DMS114 treated with DMSO at 0.1 percent for 48 hours (cell line): Measurements from ENCODE around the gene SPOCD1.
"Not testable (repeated sequence)": the region's sequence is repeated elsewhere in the genome, so short reads cannot be mapped to it uniquely, and the experiment has no call there.

Experiments
- DNase-seq: peaks from one replicate; lab custom pipeline; 2025; ENCODE audit not compliant: unreplicated experiment; lab: John Stamatoyannopoulos, UW

The SPOCD1 gene

DNA sequence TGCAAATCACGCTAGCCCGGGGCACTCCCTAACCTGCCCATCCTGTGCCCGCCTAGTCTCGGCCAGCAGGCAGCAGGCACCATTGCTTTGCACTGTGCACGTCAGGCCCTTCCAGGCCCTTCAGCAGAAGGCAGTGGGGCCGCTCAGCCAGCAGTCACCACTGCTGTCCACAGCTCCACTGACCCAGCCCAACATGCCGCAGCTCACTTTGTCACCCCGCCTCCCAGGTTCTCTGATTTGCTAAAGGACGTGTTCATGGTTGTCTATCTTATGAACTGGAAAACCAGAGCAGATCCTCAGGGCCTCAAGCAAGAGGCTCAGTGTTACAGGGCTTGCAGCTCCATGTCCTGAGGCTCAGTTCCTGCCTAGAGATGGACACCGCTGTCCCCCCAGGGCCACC lies 14.2 kb upstream of the SPOCD1 start:
- no peak for DNase-seq

DNA sequence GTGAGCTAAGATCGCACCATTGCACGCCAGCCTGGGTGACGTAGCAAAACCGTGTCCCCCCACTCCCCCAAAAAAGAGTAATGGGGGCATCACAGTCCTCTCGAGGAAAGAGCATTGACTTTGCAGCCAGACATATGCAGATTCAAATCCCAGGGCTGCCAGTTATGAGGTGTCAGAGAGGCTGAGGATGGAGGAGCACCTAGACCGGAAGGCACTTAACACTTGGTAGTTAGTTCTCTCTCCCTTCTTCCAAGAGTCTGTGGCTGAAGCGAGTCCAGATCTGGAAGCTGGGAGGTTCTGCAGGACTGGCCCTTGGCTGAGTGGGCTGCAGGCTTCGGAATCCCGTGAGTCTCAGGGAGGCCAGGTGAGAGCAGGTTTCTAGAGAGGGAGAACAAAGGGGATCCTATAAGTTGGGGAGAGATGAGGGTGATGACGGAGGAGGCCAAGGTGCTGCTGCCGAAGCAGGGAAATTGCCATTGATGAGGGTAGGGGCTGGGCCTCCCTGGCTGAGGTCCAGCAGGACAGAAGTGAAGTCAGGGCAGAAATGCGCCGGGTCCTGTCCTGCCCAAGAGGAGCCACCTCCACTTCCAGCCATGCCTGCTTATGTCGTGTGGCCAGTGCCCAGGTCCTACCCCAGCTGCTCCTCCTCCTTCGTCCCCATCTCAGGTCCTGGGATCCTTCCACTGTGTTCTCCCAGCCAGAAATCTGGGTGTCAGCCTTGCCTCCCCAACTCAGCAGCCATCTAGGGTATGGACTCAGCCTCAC lies 13.3 kb upstream of the SPOCD1 start:
- DNase-seq, result no peak

DNA sequence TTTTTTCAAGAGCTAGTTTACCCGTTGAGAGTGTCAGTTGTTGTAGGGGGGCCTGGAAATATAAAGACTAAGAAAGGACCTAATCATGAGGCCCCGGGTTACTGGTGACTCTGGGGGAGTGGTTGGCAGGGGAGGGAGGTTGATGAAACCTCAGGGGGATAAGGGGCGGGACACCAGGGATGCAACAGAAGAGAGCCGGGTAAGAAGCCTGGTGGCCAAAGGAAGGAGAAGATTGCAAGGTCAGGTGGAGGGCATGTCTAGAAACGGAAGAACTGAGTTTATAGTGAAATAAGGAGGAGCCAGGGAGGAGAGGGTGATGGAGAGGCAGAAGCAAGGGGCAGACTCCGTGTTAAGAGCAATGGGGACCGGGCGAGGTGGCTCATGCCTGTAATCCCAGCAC lies 12.5 kb upstream of the SPOCD1 start:
- no peak for DNase-seq

DNA sequence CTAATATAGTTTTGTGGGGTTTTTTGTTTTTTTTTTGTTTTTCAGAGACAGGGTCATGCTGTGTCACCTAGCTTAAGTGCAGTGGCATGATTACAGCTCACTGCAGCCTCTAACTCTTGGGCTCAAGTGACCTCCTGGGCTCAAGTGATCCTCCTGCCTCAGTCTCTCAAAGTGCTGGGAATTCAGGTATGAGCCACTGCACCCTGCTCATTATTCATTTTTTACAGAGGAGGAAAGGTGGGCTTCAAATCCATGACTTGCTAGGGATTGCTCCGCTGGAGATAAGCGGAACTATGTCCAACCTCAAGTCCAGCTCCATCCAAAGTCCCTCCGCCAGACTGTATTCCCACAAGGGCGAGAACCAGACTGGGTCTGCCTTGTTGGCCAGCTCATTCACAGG lies 8.0 kb upstream of the SPOCD1 start:
- DNase-seq, result no peak

DNA sequence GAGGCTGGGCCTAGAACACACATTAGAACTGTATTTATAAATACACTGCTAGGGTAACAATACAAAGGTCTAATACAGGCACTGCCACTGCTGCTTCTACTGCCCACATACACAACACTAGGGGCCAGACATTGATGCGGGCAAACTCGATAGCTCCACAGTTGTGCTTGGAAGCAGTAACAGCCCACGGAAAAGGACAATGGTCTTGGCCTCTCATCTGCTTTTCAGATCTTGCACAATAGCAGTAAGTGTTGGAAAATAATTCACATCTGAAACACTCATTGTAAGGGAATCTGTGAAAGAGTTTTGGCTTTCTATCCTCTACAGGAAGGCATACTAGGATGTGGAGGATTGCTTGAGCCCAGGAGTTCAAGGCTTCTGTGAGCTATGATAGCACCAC lies 6.9 kb upstream of the SPOCD1 start:
- no peak for DNase-seq

DNA sequence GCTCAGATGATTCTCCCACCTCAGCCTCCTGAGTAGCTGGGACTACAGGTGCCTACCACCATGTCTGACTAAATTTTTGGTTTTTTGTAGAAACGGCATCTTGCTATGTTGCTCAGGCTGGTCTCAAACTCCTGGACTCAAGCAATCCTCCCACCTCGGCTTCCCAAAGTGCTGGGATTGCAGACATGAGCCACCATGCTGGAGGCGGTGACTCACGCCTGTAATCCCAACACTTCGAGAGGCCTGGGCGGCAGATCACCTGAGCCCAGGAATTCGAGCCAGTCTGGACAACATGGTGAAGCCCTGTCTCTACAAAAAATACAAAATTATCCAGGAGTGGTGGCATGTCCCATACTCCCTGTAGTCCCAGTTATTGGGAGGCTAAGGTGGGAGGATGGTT lies 4.4 kb upstream of the SPOCD1 start:
- not testable (repeated sequence) for DNase-seq

DNA sequence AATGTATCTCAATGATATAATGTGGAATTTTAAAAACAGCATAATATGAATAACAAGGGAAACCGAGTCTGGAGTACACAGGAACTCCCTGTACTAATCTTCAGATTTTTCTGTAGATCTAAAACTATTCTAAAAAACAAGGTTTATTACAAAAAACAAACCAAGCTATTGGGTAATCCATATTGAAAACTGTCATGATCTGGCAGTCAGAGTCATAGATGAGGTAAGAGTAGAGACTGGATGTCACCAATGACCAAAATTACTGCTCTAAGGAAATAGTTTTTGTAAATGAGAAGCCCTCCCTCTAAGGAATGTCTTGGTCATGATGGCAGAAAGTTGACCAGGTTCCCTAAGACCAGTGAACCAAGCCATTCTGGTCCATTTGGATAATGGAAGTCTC lies 2.4 kb upstream of the SPOCD1 start:
- DNase-seq, result no peak

DNA sequence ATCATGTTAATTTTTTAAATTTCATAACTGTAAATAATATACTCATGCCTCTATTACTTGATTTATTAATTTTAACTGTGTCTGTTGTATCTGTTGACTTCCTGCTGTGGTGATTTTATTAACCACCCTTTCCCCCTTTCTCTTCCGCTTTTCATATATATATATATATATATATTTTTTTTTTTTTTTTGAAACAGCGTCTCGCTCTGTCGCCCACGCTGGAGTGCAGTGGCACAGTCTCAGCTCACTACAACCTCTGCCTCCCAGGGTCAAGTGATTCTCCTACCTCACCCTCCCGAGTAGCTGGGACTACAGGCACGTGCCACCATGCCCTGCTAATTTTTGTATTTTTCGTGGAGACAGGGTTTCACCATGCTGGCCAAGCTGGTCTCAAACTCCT lies 1.1 kb upstream of the SPOCD1 start:
- not testable (repeated sequence) for DNase-seq

DNA sequence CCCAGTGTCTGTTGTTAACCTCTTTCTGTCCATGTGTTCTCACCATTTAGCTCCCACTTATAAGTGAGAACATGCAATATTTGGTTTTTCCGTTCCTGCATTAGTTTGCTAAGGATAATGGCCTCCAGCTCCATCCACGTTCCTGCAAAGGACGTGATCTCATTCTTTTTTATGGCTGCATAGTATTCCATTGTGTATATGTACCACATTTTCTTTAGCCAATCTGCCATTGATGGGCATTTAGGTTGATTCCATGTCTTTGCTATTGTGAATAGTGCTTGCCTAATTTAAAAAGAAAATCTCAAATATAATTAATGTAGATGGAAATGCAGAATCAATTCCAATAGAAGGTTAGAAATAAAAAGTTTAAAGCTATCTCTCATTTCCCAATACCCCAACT lies 679 bp upstream of the SPOCD1 start:
- DNase-seq, result not testable (repeated sequence)

DNA sequence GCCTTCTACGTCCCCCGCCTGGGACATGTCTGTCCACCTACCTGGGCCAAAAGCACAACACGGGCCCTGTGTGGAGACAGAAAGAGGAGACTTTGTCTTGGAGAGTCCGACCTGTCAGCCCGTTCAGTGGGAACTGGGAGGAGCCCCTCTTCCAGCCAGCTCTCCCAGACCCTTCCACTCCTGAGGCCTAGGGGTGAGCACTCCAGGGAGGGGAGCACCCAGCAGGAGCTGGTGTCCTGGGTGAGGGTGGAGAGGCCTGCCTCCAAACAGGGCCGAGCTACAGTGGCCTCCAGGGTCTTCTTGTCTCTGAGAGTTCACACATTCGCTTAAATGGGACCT lies 546 bp downstream of the SPOCD1 start:
- no peak for DNase-seq

DNA sequence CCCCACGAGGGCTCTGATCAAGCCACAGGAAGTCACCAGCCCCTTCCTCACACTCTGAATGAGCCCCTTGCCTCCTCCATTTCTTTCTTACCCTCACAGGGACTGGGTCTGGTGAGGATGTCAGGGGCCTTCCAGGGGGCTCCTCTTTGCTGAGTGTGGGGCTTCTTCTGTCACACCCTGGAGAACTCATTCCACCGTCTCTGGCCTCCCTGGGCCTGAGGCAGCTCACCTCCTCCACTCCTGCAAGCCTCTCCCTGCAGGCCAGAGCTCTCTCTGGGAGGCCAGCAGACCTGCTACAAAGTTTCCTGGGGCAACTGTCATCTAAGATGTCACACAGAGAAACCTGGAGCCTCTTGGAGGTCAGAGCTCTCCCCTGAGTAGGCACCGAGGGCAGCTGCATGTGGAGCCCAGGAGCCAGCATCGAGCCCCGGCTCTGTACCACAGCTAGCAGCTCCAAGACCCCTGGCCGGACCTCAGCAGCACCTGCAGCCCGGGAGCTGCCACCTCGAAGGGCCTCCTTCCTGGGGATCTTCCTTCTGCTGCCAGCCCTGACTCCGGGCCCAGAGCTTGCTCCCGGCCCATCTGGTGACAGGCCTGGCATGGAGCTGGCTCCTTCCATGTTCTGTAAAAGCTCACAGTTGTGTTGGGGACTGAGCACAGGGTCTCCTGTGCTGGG lies 1.1 kb downstream of the SPOCD1 start:
- no peak for DNase-seq

DNA sequence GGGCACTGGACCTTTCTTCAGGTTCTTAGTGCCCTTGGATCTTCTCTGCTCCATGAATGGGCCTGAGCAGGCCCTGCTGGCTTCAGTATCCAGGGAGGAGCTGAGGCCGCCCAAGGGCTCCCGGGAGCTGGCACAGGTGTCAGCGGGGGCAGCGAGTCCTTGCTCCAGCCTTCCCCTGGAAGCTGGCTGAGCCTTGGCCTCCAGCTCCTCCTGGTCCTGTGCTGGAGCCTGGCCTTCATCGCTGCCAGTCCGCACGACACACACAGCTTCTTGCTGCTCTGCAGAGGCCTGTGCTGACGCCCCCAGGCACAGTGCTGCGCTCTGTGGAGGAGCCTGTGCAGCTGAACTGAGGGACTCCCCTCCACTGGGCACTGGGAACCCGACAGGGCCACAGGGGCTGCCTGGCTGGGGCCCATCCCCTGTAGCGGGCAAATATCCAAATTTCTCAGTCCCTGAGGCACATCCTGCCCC lies 1.7 kb downstream of the SPOCD1 start:
- no peak for DNase-seq

DNA sequence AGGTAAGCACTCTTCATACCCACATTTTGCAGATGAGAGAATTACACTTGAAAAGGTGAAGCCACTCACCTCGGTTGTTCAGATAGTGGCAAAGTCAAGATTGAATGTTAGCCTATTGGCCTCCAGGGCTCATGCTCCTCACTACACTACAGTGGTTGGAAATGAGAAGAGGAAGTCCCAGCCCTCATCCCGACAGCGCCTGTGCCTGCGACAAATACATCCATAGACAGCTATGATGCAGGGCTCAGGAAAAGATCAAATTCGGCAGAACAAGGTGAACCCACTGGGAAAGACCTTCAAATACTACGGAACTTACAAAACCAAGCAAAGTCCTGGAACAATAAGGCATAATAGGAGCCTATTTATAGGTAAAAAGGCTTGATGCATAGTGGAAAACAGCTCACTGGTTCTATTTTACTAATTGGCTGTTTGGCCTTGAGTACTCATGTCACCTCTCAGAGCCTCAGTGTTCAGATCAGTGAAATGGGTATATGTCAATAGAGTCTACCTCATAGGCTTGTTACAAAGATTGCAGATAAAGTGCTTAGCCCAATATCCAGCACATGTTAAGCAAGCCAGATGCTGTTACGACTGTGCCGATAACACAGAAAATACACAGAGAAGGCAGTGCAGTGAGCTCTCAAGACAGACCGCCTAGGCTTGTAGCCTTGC lies 3.5 kb downstream of the SPOCD1 start:
- DNase-seq, result no peak

DNA sequence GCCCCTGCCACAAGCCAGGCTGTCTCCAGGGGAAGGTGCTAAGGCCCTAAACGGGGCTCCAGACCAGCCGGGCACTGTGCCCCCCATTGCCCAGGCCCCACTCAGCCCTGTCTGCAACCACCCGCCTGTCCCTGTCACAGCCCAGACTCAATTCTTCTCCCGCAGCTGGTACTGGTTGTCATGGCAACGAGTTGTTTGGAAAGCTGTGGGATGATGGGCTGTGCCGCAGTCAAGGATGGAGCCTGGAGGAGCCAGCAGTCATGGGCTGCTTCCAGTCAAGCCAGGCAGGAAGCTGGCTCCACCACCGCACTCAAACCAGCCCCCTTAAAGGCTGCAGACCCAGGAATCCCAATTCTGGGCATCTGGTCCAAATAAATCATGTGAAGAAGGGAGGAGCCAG lies 4.2 kb downstream of the SPOCD1 start:
- DNase-seq, result no peak

DNA sequence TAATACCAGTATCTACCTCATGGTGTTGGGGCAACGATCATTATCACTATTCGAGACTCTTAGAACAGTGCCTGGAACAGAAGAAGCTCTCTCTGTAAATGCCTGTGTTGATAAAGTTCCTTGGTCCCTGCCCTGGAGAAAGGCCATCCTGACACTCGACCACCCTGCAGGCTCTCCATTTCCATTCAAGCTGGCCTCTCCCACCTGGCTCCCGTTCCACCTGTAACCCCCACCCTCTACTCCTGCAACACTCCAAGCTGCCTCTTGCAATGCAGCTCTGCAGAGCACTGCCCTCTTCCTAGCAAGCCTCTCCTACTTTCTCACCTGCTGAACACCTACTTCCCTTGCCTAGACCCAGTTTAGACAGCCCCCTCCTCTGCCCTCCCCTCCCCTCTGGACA lies 6.1 kb downstream of the SPOCD1 start:
- DNase-seq, result no peak

DNA sequence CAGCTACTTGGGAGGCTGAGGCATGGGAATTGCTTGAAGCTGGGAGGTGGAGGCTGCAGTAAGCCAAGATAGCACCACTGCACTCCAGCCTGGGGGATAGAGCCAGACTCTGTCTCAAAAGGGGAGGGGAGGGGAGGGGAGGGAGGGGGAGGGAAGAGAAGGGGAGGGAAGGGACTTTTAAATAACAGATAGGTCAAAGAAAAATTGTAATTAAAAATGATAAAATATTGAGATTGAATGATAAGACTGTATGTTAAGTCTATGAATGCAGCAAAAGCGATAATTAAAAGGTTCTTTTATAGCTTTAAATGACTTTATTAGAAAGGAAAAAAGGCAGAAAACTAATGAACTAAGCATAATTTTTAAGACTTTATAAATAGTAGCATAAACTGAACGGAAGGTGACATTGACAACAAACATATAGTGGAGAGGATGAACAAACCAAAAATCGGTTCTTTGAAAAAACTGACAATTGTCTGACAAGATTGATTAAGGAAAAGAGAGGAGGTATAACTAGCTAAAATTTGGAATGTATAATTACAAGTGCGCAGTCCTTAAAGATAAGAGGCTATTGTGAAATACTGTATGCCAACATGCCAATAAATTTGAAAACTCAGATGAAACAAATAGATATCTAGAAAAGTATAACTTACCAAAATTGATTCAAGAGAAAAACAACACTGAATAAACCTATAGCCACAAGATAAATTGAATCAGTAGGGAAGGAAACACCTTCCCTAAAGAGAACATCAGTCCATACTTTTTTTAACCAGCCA lies 8.4 kb downstream of the SPOCD1 start:
- DNase-seq, result no peak

DNA sequence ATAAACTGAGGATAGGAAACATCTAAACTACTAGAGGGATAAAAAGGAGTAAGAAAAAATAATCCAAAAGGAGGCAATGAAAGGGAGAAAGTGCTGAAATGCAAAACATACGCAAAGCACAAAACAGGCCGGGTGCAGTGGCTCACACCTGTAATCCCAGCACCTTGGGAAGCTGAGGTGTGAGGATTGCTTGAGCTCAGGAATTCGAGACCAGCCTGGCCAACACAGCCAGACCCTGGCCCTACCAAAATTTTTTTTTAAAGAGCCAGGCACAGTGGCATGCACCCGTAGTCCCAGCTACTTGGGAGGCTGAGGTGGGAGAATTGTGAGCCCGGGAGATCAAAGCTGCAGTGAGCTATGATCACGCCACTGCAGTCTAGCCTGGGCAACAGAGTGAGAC lies 10.5 kb downstream of the SPOCD1 start:
- no peak for DNase-seq

DNA sequence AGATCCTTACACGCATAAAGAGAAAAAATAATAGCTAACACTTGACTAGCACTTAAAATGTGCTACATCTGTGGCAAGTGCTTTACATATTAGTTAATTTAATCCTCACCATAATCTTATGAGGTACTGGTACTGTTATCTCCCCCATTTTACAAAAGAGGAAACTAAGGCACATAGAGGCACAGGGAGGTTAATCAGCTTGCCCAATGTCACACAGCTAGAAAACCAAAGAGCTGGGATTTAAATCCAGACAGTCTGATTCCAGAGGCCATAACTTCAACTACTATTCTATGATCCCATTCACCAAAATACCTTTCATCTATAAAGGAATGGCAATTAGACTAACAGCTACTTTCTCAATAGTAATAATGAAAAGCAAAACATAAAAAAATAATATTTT lies 11.7 kb downstream of the SPOCD1 start:
- no peak for DNase-seq

DNA sequence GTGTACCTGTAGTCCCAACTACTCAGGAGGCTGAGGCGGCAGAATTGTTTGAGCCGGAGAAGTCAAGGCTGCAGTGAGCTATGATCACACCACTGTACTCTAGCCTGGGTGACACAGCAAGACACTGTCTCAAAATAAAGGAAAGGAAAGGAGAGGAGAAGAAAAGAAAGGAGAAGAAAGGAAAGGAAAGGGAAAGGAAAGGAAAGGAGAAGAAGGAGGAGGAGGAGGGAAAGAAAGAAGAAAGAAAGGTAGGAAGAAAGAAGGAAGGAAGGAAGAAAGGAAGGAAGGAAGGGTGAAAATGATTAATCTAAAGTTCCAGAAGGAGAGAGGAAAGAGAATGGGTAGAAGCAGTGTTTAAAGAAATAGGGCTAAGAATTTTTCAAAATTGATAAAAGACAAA lies 12.2 kb downstream of the SPOCD1 start:
- no peak for DNase-seq

DNA sequence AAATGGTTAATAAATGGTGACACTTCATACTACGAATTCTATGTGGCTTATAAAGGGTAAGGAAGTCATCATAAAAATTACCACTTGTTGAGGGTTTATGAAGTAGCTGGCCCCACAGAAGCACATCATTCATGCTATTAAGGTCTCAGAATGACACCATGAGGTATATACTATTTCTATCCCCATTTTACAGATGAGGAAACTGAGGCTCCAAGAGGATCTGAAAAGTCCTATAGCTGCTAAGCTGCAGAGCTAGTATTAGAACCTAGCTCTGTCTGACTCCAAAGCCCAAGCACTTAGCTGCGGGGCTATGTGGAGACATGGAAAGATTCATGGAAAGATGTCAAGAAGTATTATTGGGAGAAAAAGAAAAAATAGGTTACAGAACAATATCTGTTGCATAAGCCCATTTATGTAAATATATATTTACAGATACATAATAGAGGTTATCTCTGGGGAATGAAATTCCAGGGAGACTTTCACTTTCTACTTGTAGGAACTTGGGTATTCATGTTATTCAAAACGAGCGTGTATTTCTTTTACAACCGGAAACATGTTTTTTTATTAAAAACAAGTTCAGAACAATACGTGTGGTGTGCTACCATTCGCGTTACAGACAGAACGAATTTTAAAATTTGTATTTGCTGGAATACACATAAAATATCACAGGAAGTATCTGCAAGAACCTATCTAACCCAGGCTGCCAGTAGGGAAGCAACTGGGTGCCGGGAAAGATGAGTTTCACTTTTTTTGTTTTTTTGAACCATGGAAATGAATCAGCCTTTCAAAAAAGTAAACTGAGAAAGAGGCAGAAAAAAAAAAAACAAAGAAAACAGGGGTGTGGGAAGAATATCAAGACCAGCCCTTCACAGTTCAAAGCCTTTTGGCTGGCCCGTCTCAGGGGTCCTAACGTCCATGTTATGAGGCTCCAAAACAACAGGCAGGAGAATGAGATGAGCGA lies 13.4 kb downstream of the SPOCD1 start:
- DNase-seq, result no peak
